ENCODE measurements around the gene CAMK1D. TPM values are rescaled to one million over a fixed set of nuclear protein-coding genes. Genes with fewer than 3 reads are reported as not detected.
A peak's percentile ranks its signal among the peaks of the same experiment; 100 is the strongest.

Gene CAMK1D
- total and polyA plus RNA-seq, 2 donors = 11.2 to 14.6 TPM

DNA sequence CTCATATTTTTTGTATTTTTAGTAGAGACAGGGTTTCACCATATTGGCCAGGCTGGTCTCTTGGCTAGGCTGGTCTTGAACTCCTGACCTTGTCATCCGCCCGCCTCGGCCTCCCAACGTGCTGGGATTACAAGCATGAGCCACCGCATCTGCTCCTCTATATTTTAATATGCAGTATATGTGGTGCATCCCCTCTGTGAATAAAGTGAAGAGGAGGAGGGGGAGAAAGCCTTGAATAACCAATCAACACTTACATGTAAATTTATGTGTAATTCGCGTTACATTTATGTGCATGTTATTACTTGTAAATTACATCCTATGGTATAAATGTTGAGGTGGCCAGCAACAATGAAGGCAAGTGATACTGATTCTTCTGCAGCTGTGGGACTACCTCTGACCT lies 342.2 kb downstream of the CAMK1D start:
- 96% methylated on average over 7 of the region's 7 CpGs for WGBS
- Histone ChIP-seq H3K36me3 (ENCODE audit: control insufficient read depth in 2 of 2, insufficient read depth in 2 of 2, low read length in 1 of 2) (no peaks in the 10 kb centered on the region), H3K9me3 (ENCODE audit: control insufficient read depth in 2 of 2, insufficient read depth in 1 of 2, low read length in 1 of 2) (no peaks in the 10 kb centered on the region), H3K4me1 (ENCODE audit: control insufficient read depth in 2 of 2, insufficient read depth in 2 of 2, low read length in 2 of 2) (peaks cover 0 to 3% of the 10 kb centered on the region in 2 donors), H3K27ac (ENCODE audit: low read depth in 1 of 2, low read length in 1 of 2) (no peak overlapping the region), H3K4me3 (ENCODE audit: low read length in 2 of 2) (no peak overlapping the region), H3K27me3 (ENCODE audit: control insufficient read depth in 2 of 2, insufficient read depth in 1 of 2, low read length in 1 of 2) (no peaks in the 10 kb centered on the region)
- DNase-seq (ENCODE audit: low read depth in 6 of 9, low spot score in 9 of 9) = no peak

- H3K36me3 ChIP-seq (ENCODE audit: control insufficient read depth in 2 of 2, insufficient read depth in 2 of 2, low read length in 1 of 2) = no peaks in the 10 kb centered on the region
- no peaks in the 10 kb centered on the region for H3K27me3 ChIP-seq (ENCODE audit: control insufficient read depth in 2 of 2, insufficient read depth in 1 of 2, low read length in 1 of 2)
- WGBS = 98% methylated on average over 9 of the region's 9 CpGs
- no peak for DNase-seq (ENCODE audit: low read depth in 6 of 9, low spot score in 9 of 9)
- H3K27ac ChIP-seq (ENCODE audit: low read depth in 1 of 2, low read length in 1 of 2) = no peak overlapping the region
- H3K4me3 ChIP-seq (ENCODE audit: low read length in 2 of 2) = no peak overlapping the region
- no peaks in the 10 kb centered on the region for H3K9me3 ChIP-seq (ENCODE audit: control insufficient read depth in 2 of 2, insufficient read depth in 1 of 2, low read length in 1 of 2)
- H3K4me1 ChIP-seq (ENCODE audit: control insufficient read depth in 2 of 2, insufficient read depth in 2 of 2, low read length in 2 of 2) = peaks cover 0 to 3% of the 10 kb centered on the region in 2 donors
These were observed 348.4 kb downstream of the CAMK1D start for GRCh38 chr10:12697764-12698163.

GRCh38 chr10:12699258-12699700 lies 349.9 kb downstream of the CAMK1D start:
- WGBS = 96% methylated on average over 7 of the region's 7 CpGs
- no peak overlapping the region for H3K4me3 ChIP-seq (ENCODE audit: low read length in 2 of 2)
- H3K27me3 ChIP-seq (ENCODE audit: control insufficient read depth in 2 of 2, insufficient read depth in 1 of 2, low read length in 1 of 2) = no peaks in the 10 kb centered on the region
- DNase-seq (ENCODE audit: low read depth in 6 of 9, low spot score in 9 of 9) = no peak
- peaks cover 0 to 3% of the 10 kb centered on the region in 2 donors for H3K4me1 ChIP-seq (ENCODE audit: control insufficient read depth in 2 of 2, insufficient read depth in 2 of 2, low read length in 2 of 2)
- no peaks in the 10 kb centered on the region for H3K9me3 ChIP-seq (ENCODE audit: control insufficient read depth in 2 of 2, insufficient read depth in 1 of 2, low read length in 1 of 2)
- H3K27ac ChIP-seq (ENCODE audit: low read depth in 1 of 2, low read length in 1 of 2) = no peak overlapping the region
- peaks cover 0 to 3% of the 10 kb centered on the region in 2 donors for H3K36me3 ChIP-seq (ENCODE audit: control insufficient read depth in 2 of 2, insufficient read depth in 2 of 2, low read length in 1 of 2)

DNA sequence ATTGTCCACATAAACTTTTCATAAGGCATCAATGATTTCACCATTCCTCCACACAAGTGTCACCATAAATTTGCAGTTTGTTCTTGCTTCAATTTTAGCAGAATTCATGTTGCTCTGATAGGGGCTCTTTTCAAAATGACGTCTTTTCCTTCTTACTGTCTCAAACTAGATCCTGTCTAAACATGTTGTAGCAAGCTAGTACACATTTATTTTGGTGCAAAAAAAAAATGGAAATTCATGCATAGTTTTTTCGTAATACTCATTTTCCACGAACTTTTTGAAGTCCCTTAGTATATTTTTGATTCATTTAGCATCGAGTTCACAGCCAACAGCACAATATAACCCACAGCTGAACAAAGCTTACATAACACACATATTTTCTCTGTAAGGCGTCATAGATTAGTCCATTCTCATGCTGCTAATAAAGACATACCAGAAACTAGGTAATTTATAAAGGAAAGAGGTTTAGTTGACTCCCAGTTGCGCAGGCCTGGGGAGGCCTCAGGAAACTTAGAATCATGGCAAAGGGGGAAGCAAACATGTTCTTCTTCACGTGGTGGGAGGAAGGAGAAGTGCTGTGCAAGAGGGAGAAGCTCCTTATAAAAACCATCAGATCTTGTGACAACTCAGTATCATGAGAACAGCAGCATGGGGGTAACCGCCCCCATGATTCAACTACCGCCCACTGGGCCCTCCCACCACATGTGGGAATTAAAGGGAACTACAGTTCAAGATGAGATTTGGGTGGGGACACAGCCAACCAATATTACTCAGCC lies 350.6 kb downstream of the CAMK1D start:
- DNase-seq (ENCODE audit: low read depth in 6 of 9, low spot score in 9 of 9) = no peak
- no peaks in the 10 kb centered on the region for H3K27me3 ChIP-seq (ENCODE audit: control insufficient read depth in 2 of 2, insufficient read depth in 1 of 2, low read length in 1 of 2)
- H3K27ac ChIP-seq (ENCODE audit: low read depth in 1 of 2, low read length in 1 of 2) = peak overlapping the region in 1 of 2 donors; percentile 33
- peaks cover 0 to 3% of the 10 kb centered on the region in 2 donors for H3K4me1 ChIP-seq (ENCODE audit: control insufficient read depth in 2 of 2, insufficient read depth in 2 of 2, low read length in 2 of 2)
- no peaks in the 10 kb centered on the region for H3K9me3 ChIP-seq (ENCODE audit: control insufficient read depth in 2 of 2, insufficient read depth in 1 of 2, low read length in 1 of 2)
- WGBS = 94% methylated on average over 9 of the region's 9 CpGs
- no peak overlapping the region for H3K4me3 ChIP-seq (ENCODE audit: low read length in 2 of 2)
- peaks cover 0 to 3% of the 10 kb centered on the region in 2 donors for H3K36me3 ChIP-seq (ENCODE audit: control insufficient read depth in 2 of 2, insufficient read depth in 2 of 2, low read length in 1 of 2)

- H3K9me3 ChIP-seq (ENCODE audit: control insufficient read depth in 2 of 2, insufficient read depth in 1 of 2, low read length in 1 of 2) = no peaks in the 10 kb centered on the region
- H3K27me3 ChIP-seq (ENCODE audit: control insufficient read depth in 2 of 2, insufficient read depth in 1 of 2, low read length in 1 of 2) = no peaks in the 10 kb centered on the region
- H3K4me1 ChIP-seq (ENCODE audit: control insufficient read depth in 2 of 2, insufficient read depth in 2 of 2, low read length in 2 of 2) = peaks cover 0 to 3% of the 10 kb centered on the region in 2 donors
- DNase-seq (ENCODE audit: low read depth in 6 of 9, low spot score in 9 of 9) = no peak
- no peak overlapping the region for H3K27ac ChIP-seq (ENCODE audit: low read depth in 1 of 2, low read length in 1 of 2)
- WGBS = 96% methylated on average over 3 of the region's 3 CpGs
- no peak overlapping the region for H3K4me3 ChIP-seq (ENCODE audit: low read length in 2 of 2)
- peaks cover 0 to 3% of the 10 kb centered on the region in 2 donors for H3K36me3 ChIP-seq (ENCODE audit: control insufficient read depth in 2 of 2, insufficient read depth in 2 of 2, low read length in 1 of 2)
These were observed 351.2 kb downstream of the CAMK1D start for GRCh38 chr10:12700557-12700874.

- DNase-seq (ENCODE audit: low read depth in 6 of 9, low spot score in 9 of 9) = no peak
- Histone ChIP-seq H3K27ac (ENCODE audit: low read depth in 1 of 2, low read length in 1 of 2) (no peak overlapping the region), H3K36me3 (ENCODE audit: control insufficient read depth in 2 of 2, insufficient read depth in 2 of 2, low read length in 1 of 2) (peaks cover 0 to 3% of the 10 kb centered on the region in 2 donors), H3K27me3 (ENCODE audit: control insufficient read depth in 2 of 2, insufficient read depth in 1 of 2, low read length in 1 of 2) (no peaks in the 10 kb centered on the region), H3K4me3 (ENCODE audit: low read length in 2 of 2) (no peak overlapping the region), H3K4me1 (ENCODE audit: control insufficient read depth in 2 of 2, insufficient read depth in 2 of 2, low read length in 2 of 2) (peaks cover 0 to 6% of the 10 kb centered on the region in 2 donors), H3K9me3 (ENCODE audit: control insufficient read depth in 2 of 2, insufficient read depth in 1 of 2, low read length in 1 of 2) (no peaks in the 10 kb centered on the region)
- WGBS = 77% methylated on average over 6 of the region's 6 CpGs
These were observed 352.3 kb downstream of the CAMK1D start for GRCh38 chr10:12701696-12702095.

DNA sequence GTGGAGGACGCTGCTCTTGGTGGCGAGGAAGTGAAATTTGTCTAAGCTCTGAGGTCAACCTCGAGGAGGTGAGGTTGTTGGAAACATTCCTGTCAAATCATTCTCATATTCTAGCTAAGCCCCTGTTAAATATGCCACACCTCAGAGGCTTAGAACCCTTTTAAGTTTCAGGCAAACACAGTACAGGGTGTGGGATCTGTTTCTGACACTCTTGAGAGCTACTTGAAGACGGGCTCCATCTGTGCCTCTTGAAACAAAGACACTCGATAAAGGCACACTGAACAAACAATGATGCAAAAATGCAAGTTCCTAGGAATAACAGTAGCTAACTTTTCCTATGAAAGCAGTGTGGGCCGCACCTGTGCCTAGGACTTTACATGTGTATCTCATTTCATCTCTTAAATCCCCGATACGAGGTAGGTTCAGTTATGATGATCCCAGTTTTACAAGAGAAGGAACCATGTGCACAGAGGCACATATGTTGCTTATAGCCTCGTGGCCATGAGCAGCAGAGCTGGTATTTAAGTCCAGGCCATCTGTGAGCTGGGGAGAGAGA lies 352.9 kb downstream of the CAMK1D start:
- Histone ChIP-seq H3K27ac (ENCODE audit: low read depth in 1 of 2, low read length in 1 of 2) (no peak overlapping the region), H3K9me3 (ENCODE audit: control insufficient read depth in 2 of 2, insufficient read depth in 1 of 2, low read length in 1 of 2) (no peaks in the 10 kb centered on the region), H3K36me3 (ENCODE audit: control insufficient read depth in 2 of 2, insufficient read depth in 2 of 2, low read length in 1 of 2) (peaks cover 0 to 3% of the 10 kb centered on the region in 2 donors), H3K4me1 (ENCODE audit: control insufficient read depth in 2 of 2, insufficient read depth in 2 of 2, low read length in 2 of 2) (peaks cover 0 to 6% of the 10 kb centered on the region in 2 donors), H3K27me3 (ENCODE audit: control insufficient read depth in 2 of 2, insufficient read depth in 1 of 2, low read length in 1 of 2) (no peaks in the 10 kb centered on the region), H3K4me3 (ENCODE audit: low read length in 2 of 2) (no peak overlapping the region)
- no peak for DNase-seq (ENCODE audit: low read depth in 6 of 9, low spot score in 9 of 9)
- 98% methylated on average over 9 of the region's 9 CpGs for WGBS

DNA sequence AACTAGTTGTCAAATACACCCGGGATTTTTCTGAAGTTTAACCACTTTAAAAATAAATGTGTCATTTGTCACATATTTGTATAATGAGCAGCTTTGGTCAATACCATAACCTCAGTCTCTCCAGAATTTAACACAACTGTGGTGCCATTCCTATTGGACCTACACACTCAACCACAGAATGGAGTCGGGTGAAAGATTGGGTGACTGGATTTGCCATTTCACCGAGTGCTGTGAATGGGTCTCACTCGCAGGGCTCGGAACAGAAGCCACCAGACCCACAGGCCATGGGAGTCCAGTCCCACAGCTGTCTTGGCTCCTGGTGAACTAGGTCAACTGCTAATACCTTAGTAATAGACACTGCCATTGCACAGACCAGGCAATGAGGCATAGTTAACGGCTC lies 353.8 kb downstream of the CAMK1D start:
- 98% methylated on average over 6 of the region's 6 CpGs for WGBS
- H3K27me3 ChIP-seq (ENCODE audit: control insufficient read depth in 2 of 2, insufficient read depth in 1 of 2, low read length in 1 of 2) = no peaks in the 10 kb centered on the region
- no peak for DNase-seq (ENCODE audit: low read depth in 6 of 9, low spot score in 9 of 9)
- H3K4me1 ChIP-seq (ENCODE audit: control insufficient read depth in 2 of 2, insufficient read depth in 2 of 2, low read length in 2 of 2) = peaks cover 0 to 14% of the 10 kb centered on the region in 2 donors
- no peak overlapping the region for H3K27ac ChIP-seq (ENCODE audit: low read depth in 1 of 2, low read length in 1 of 2)
- no peaks in the 10 kb centered on the region for H3K9me3 ChIP-seq (ENCODE audit: control insufficient read depth in 2 of 2, insufficient read depth in 1 of 2, low read length in 1 of 2)
- H3K36me3 ChIP-seq (ENCODE audit: control insufficient read depth in 2 of 2, insufficient read depth in 2 of 2, low read length in 1 of 2) = peaks cover 0 to 3% of the 10 kb centered on the region in 2 donors
- no peak overlapping the region for H3K4me3 ChIP-seq (ENCODE audit: low read length in 2 of 2)

GRCh38 chr10:12703813-12704212 lies 354.5 kb downstream of the CAMK1D start:
- no peak overlapping the region for H3K4me3 ChIP-seq (ENCODE audit: low read length in 2 of 2)
- peaks cover 0 to 3% of the 10 kb centered on the region in 2 donors for H3K36me3 ChIP-seq (ENCODE audit: control insufficient read depth in 2 of 2, insufficient read depth in 2 of 2, low read length in 1 of 2)
- WGBS = 93% methylated on average over 6 of the region's 6 CpGs
- no peaks in the 10 kb centered on the region for H3K9me3 ChIP-seq (ENCODE audit: control insufficient read depth in 2 of 2, insufficient read depth in 1 of 2, low read length in 1 of 2)
- DNase-seq (ENCODE audit: low read depth in 6 of 9, low spot score in 9 of 9) = no peak
- no peak overlapping the region for H3K27ac ChIP-seq (ENCODE audit: low read depth in 1 of 2, low read length in 1 of 2)
- peaks cover 0 to 18% of the 10 kb centered on the region in 2 donors for H3K4me1 ChIP-seq (ENCODE audit: control insufficient read depth in 2 of 2, insufficient read depth in 2 of 2, low read length in 2 of 2)
- no peaks in the 10 kb centered on the region for H3K27me3 ChIP-seq (ENCODE audit: control insufficient read depth in 2 of 2, insufficient read depth in 1 of 2, low read length in 1 of 2)

Data from thymus (tissue), 11 donors.